ENCODE results near the gene MPP3. TPM values are rescaled to one million over a fixed set of nuclear protein-coding genes. Genes with fewer than 3 reads are reported as not detected.
A peak's percentile ranks its signal among the peaks of the same experiment; 100 is the strongest.

Gene MPP3
- total RNA-seq, 1 experiment from 2014 or later: 11.3 TPM

DNA sequence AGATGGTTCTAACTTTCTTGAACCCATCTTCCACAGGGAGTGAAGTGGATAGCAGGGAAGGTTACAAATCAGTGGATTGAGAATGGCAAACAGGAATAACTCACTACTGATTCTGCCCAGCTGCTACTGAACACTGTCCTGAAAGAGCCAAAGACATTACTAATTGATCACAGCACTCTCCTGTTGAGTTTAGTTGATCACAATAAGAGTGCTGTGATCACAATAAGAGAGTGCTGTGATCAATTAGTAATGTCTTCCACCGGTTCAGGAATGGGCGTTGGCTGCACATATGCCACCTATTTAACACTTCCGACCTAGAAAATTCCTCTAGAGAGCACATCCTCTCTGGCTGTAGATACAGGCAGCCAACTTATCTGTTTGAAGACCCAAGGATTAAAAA, 41.4 kb downstream of the MPP3 start (continued):
- no peak for TF ChIP-seq MXD4 (CRISPR knock-in tag; IDR thresholded peaks at IDR 0.05; ENCODE audit: borderline replicate concordance)
- no peak for TF ChIP-seq CDX4 (CRISPR knock-in tag; IDR thresholded peaks at IDR 0.05; ENCODE audit: borderline replicate concordance)
- TF ChIP-seq ZNF138 (CRISPR knock-in tag; conservative IDR thresholded peaks at IDR 0.05): no peak

- ATAC-seq (peak; percentile 55), DNase-seq (ENCODE audit: low spot score) (peak; percentile 29)
- H3K9me3 Mint-ChIP-seq: peaks cover 16% of the 10 kb centered on the region; the same call in 1 of the 2 replicates
- H3K4me1 Mint-ChIP-seq: peaks cover 8% of the 10 kb centered on the region
- no peak overlapping the region for H3K4me3 Mint-ChIP-seq
- no peak overlapping the region for H3K27ac Mint-ChIP-seq
- POLR2A ChIA-PET: interaction anchor here (1.0 kb wide), 1 partner anchor 56 kb away, joined by 3 read pairs; no protein-coding TSS in a partner anchor
- CTCF ChIA-PET: interaction anchor here (0.6 to 3.7 kb wide), 13 partner anchors 10 to 244 kb away, joined by 3 to 66 read pairs (median 3); partner anchors contain the start of genes CD300LG, ETV4 and PPY
- peaks cover 16% of the 10 kb centered on the region for H3K27me3 Mint-ChIP-seq (ENCODE audit: low read depth)
- no peaks in the 10 kb centered on the region; the same call in 1 of the 2 replicates for H3K36me3 Mint-ChIP-seq
- TF ChIP-seq ERG (CRISPR knock-in tag; IDR thresholded peaks at IDR 0.05) (no peak), EMX1 (CRISPR knock-in tag; IDR thresholded peaks at IDR 0.05) (no peak), FOXK1 (CRISPR knock-in tag; IDR thresholded peaks at IDR 0.05) (no peak), SP1 (CRISPR knock-in tag; conservative IDR thresholded peaks at IDR 0.05) (no peak), E2F1 (CRISPR knock-in tag; IDR thresholded peaks at IDR 0.05) (no peak), ZNF396 (CRISPR knock-in tag; IDR thresholded peaks at IDR 0.05; ENCODE audit: borderline replicate concordance) (no peak), MYBL2 (CRISPR knock-in tag; IDR thresholded peaks at IDR 0.05) (no peak), E2F4 (CRISPR knock-in tag; IDR thresholded peaks at IDR 0.05; ENCODE audit: borderline replicate concordance, low read depth) (no peak), SMAD4 (CRISPR knock-in tag; IDR thresholded peaks at IDR 0.05) (no peak), USF1 (CRISPR knock-in tag; IDR thresholded peaks at IDR 0.05) (no peak), ZNF121 (CRISPR knock-in tag; IDR thresholded peaks at IDR 0.05) (no peak)
- TF ChIP-seq, protein P1, sequence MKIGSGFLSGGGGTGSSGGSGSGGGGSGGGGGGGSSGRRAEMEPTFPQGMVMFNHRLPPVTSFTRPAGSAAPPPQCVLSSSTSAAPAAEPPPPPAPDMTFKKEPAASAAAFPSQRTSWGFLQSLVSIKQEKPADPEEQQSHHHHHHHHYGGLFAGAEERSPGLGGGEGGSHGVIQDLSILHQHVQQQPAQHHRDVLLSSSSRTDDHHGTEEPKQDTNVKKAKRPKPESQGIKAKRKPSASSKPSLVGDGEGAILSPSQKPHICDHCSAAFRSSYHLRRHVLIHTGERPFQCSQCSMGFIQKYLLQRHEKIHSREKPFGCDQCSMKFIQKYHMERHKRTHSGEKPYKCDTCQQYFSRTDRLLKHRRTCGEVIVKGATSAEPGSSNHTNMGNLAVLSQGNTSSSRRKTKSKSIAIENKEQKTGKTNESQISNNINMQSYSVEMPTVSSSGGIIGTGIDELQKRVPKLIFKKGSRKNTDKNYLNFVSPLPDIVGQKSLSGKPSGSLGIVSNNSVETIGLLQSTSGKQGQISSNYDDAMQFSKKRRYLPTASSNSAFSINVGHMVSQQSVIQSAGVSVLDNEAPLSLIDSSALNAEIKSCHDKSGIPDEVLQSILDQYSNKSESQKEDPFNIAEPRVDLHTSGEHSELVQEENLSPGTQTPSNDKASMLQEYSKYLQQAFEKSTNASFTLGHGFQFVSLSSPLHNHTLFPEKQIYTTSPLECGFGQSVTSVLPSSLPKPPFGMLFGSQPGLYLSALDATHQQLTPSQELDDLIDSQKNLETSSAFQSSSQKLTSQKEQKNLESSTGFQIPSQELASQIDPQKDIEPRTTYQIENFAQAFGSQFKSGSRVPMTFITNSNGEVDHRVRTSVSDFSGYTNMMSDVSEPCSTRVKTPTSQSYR (CRISPR knock-in tag; IDR thresholded peaks at IDR 0.05): no peak
- TF ChIP-seq, protein P2, sequence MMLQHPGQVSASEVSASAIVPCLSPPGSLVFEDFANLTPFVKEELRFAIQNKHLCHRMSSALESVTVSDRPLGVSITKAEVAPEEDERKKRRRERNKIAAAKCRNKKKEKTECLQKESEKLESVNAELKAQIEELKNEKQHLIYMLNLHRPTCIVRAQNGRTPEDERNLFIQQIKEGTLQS (CRISPR knock-in tag; conservative IDR thresholded peaks at IDR 0.05): no peak
- TF ChIP-seq, protein P3, sequence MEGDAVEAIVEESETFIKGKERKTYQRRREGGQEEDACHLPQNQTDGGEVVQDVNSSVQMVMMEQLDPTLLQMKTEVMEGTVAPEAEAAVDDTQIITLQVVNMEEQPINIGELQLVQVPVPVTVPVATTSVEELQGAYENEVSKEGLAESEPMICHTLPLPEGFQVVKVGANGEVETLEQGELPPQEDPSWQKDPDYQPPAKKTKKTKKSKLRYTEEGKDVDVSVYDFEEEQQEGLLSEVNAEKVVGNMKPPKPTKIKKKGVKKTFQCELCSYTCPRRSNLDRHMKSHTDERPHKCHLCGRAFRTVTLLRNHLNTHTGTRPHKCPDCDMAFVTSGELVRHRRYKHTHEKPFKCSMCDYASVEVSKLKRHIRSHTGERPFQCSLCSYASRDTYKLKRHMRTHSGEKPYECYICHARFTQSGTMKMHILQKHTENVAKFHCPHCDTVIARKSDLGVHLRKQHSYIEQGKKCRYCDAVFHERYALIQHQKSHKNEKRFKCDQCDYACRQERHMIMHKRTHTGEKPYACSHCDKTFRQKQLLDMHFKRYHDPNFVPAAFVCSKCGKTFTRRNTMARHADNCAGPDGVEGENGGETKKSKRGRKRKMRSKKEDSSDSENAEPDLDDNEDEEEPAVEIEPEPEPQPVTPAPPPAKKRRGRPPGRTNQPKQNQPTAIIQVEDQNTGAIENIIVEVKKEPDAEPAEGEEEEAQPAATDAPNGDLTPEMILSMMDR (IDR thresholded peaks at IDR 0.05): no peak
- TF ChIP-seq, protein P4, sequence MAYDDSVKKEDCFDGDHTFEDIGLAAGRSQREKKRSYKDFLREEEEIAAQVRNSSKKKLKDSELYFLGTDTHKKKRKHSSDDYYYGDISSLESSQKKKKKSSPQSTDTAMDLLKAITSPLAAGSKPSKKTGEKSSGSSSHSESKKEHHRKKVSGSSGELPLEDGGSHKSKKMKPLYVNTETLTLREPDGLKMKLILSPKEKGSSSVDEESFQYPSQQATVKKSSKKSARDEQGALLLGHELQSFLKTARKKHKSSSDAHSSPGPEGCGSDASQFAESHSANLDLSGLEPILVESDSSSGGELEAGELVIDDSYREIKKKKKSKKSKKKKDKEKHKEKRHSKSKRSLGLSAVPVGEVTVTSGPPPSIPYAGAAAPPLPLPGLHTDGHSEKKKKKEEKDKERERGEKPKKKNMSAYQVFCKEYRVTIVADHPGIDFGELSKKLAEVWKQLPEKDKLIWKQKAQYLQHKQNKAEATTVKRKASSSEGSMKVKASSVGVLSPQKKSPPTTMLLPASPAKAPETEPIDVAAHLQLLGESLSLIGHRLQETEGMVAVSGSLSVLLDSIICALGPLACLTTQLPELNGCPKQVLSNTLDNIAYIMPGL (CRISPR knock-in tag; IDR thresholded peaks at IDR 0.05): no peak
- TF ChIP-seq, protein P5, sequence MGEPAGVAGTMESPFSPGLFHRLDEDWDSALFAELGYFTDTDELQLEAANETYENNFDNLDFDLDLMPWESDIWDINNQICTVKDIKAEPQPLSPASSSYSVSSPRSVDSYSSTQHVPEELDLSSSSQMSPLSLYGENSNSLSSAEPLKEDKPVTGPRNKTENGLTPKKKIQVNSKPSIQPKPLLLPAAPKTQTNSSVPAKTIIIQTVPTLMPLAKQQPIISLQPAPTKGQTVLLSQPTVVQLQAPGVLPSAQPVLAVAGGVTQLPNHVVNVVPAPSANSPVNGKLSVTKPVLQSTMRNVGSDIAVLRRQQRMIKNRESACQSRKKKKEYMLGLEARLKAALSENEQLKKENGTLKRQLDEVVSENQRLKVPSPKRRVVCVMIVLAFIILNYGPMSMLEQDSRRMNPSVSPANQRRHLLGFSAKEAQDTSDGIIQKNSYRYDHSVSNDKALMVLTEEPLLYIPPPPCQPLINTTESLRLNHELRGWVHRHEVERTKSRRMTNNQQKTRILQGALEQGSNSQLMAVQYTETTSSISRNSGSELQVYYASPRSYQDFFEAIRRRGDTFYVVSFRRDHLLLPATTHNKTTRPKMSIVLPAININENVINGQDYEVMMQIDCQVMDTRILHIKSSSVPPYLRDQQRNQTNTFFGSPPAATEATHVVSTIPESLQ (CRISPR knock-in tag; IDR thresholded peaks at IDR 0.05): no peak
Observed at GRCh38 chr17:43790311-43790940, 42.5 kb downstream of the MPP3 start.
